Transverse colon (tissue), 4 donors: ENCODE data around the gene PIK3C2G. TPM values are rescaled to one million over a fixed set of nuclear protein-coding genes. Genes with fewer than 3 reads are reported as not detected.

Experiments used
- DNase-seq: peaks from one replicate; pipeline ENCODE4 v3.0.0-alpha.2; 2019
- H3K27ac ChIP-seq, 4 donors: fragments of 200-600 bp; sonication (generic); 2 replicates each; pipeline ENCODE4 v1.5.1; 2016 to 2018; ENCODE audit warnings: inconsistent platforms in 4 of 4
- H3K27me3 ChIP-seq: fragments of 200-600 bp; sonication (generic); 2 replicates; pipeline ENCODE4 v1.5.1; 2017; ENCODE audit warnings: inconsistent platforms
- H3K36me3 ChIP-seq, 4 donors: fragments of 200-600 bp; sonication (generic); 2 replicates each; pipeline ENCODE4 v1.5.1; 2017 to 2019; ENCODE audit warnings: inconsistent platforms in 4 of 4
- H3K4me1 ChIP-seq, 4 donors: fragments of 200-600 bp; sonication (generic); 2 replicates each; pipeline ENCODE4 v1.5.1; 2017 to 2020; ENCODE audit warnings: inconsistent platforms in 4 of 4
- H3K4me3 ChIP-seq, 4 donors: fragments of 200-600 bp; sonication (generic); 1 replicate in 1 of 4; 2 replicates in 3 of 4; pipeline versions ENCODE4 v1.5.1 to v1.6.1; 2017 to 2019; ENCODE audit warnings: inconsistent platforms in 4 of 4
- H3K9me3 ChIP-seq, 2 donors: fragments of 200-600 bp; sonication (generic); 2 replicates each; pipeline ENCODE4 v1.5.1; 2017 to 2019; ENCODE audit warnings: inconsistent platforms in 2 of 2
- CTCF ChIP-seq, 5 experiments: fragments of 200-600 bp in 3 of 5; fragments of 450-650 bp in 2 of 5; sonication (generic) in 3 of 5; IDR thresholded peaks; 1 replicate in 2 of 5; 2 replicates in 3 of 5; pipeline ENCODE4 v1.5.1; 2016 to 2017; ENCODE audit warnings: antibody characterized with exemption in 5 of 5, inconsistent platforms in 3 of 5, mild to moderate bottlenecking in 2 of 5, moderate library complexity in 1 of 5
- EP300 ChIP-seq: sonication (generic); formaldehyde crosslinking; IDR thresholded peaks from one replicate; pipeline ENCODE4 v1.6.1; 2017; ENCODE audit warnings: antibody characterized with exemption, low read depth
- POLR2A ChIP-seq: fragments of 450-650 bp; IDR thresholded peaks from one replicate; pipeline ENCODE4 v1.6.1; 2016; ENCODE audit warnings: antibody characterized with exemption, mild to moderate bottlenecking, moderate library complexity
- POLR2AphosphoS5 ChIP-seq, 3 donors: sonication (generic); formaldehyde crosslinking; IDR thresholded peaks; one replicate each; pipeline ENCODE4 v1.6.1; 2016; ENCODE audit warnings: antibody characterized with exemption in 3 of 3
- WGBS, 2 donors: methylation state at CpG; one replicate each; pipeline ENCODE4 v1.1.5; 2018; ENCODE audit warnings: low coverage in 1 of 2; 5-methylcytosine and 5-hydroxymethylcytosine counted together
- in situ Hi-C, 4 donors: fragments of 200-750 bp; cut with MboI; loops; one replicate each; pipeline versions ENCODE4 v1.15.0 to v1.15.1; 2017; ENCODE audit warnings: low sequenced_read_pairs in 3 of 4, low pct_ligation_motif_present in 1 of 4, low pct_unique_long_range_greater_than_20kb in 1 of 4
- intact Hi-C: fragments of 100-400 bp; cut with DNase I; formaldehyde crosslinking; loops from one replicate; pipeline ENCODE4 v1.15.1; 2023; ENCODE audit warnings: low total_unique reads
- total RNA-seq, 4 donors: library from RNA; depleted of rRNA; stranded (reverse); fragments of >200 nt; gene quantifications; one replicate each; pipeline ENCODE4 v1.1.0, GENCODE V29; 2016

The PIK3C2G gene
- total RNA-seq, 4 donors from 2014 or later, result 0.32 to 2.7 (median 1.1) TPM

GRCh38 chr12:18479256-18479655 is 217.9 kb downstream of the PIK3C2G start:
- no peak for TF ChIP-seq CTCF (IDR thresholded peaks at IDR 0.05)
- TF ChIP-seq POLR2A, result no peak
- no peak for TF ChIP-seq EP300
- peak in 1 of 3 donors; percentile 24 for TF ChIP-seq POLR2AphosphoS5 (IDR thresholded peaks at IDR 0.05)
- H3K27ac ChIP-seq, result peak overlapping the region in 1 of 4 donors; percentile 31

GRCh38 chr12:18482601-18483120 is 221.3 kb downstream of the PIK3C2G start:
- Histone ChIP-seq H3K27ac (no peak overlapping the region), H3K4me1 (peaks cover 0 to 21% (median 5%) of the 10 kb centered on the region in 4 donors), H3K4me3 (no peak overlapping the region), H3K27me3 (no peaks in the 10 kb centered on the region), H3K36me3 (no peaks in the 10 kb centered on the region), H3K9me3 (no peaks in the 10 kb centered on the region)
- DNase-seq, result no peak
- WGBS, 2 donors, result 33 to 43% methylated on average over 1 to 2 of the region's 2 CpGs
- in situ Hi-C loops, result no loop called here
- intact Hi-C loops, result no loop called here
- TF ChIP-seq POLR2A, result no peak

More at GRCh38 chr12:18479256-18479655, 217.9 kb downstream of the PIK3C2G start:
- no peaks in the 10 kb centered on the region for H3K27me3 ChIP-seq
- H3K4me3 ChIP-seq, result no peak overlapping the region
- peaks cover 0 to 21% (median 5%) of the 10 kb centered on the region in 4 donors for H3K4me1 ChIP-seq
- DNase-seq, result peak; percentile 28
- no peaks in the 10 kb centered on the region for H3K36me3 ChIP-seq
- in situ Hi-C loops (no loop called here), intact Hi-C loops (no loop called here)
- WGBS, 2 donors, result 40 to 51% methylated on average over 2 to 3 of the region's 3 CpGs
- no peaks in the 10 kb centered on the region for H3K9me3 ChIP-seq

GRCh38 chr12:18483698-18484325 is 222.5 kb downstream of the PIK3C2G start:
- TF ChIP-seq EP300, result no peak
- no peak for TF ChIP-seq CTCF (IDR thresholded peaks at IDR 0.05)
- TF ChIP-seq POLR2AphosphoS5 (IDR thresholded peaks at IDR 0.05), result no peak
- no peak for TF ChIP-seq POLR2A
- no peak overlapping the region for H3K4me3 ChIP-seq
- H3K9me3 ChIP-seq, result no peaks in the 10 kb centered on the region
- H3K27ac ChIP-seq, result no peak overlapping the region
- intact Hi-C loops, result no loop called here
- in situ Hi-C loops, result no loop called here
- DNase-seq, result no peak
- peaks cover 0 to 21% (median 5%) of the 10 kb centered on the region in 4 donors for H3K4me1 ChIP-seq
- no peaks in the 10 kb centered on the region for H3K36me3 ChIP-seq
- WGBS, 2 donors, result 71 to 94% methylated on average over 3 of the region's 3 CpGs
- H3K27me3 ChIP-seq, result no peaks in the 10 kb centered on the region

GRCh38 chr12:18486036-18486435 is 224.7 kb downstream of the PIK3C2G start:
- Histone ChIP-seq H3K36me3 (no peaks in the 10 kb centered on the region), H3K4me3 (no peak overlapping the region), H3K27ac (no peak overlapping the region), H3K9me3 (no peaks in the 10 kb centered on the region), H3K4me1 (peaks cover 0 to 16% (median 5%) of the 10 kb centered on the region in 4 donors), H3K27me3 (no peaks in the 10 kb centered on the region)
- DNase-seq, result no peak
- intact Hi-C loops, result no loop called here
- TF ChIP-seq POLR2AphosphoS5 (IDR thresholded peaks at IDR 0.05), result no peak
- no peak for TF ChIP-seq EP300
- TF ChIP-seq CTCF (IDR thresholded peaks at IDR 0.05), result no peak
- TF ChIP-seq POLR2A, result no peak
- WGBS, 2 donors, result 72 to 80% methylated on average over 2 of the region's 2 CpGs
- in situ Hi-C loops, result no loop called here
